ENCODE measurements around the gene KCNMA1. TPM values are rescaled to one million over a fixed set of nuclear protein-coding genes. Genes with fewer than 3 reads are reported as not detected.
"Not testable (repeated sequence)": the region's sequence is repeated elsewhere in the genome, so short reads cannot be mapped to it uniquely, and the experiment has no call there.

KCNMA1 gene
- total and polyA plus RNA-seq, 8 donors, result 2.8 to 21.1 (median 4.3) TPM

- no peaks in the 10 kb centered on the region for H3K27me3 ChIP-seq
- H3K36me3 ChIP-seq, result no peaks in the 10 kb centered on the region
- no peak overlapping the region for H3K4me3 ChIP-seq
- no peak for TF ChIP-seq CTCF (IDR thresholded peaks at IDR 0.05)
- no peak overlapping the region for H3K27ac ChIP-seq
- intact Hi-C loops (cut with DNase I), result no loop called here
- DNase-seq (no peak), ATAC-seq (peak; percentile 34)
- H3K9me3 ChIP-seq, result no peaks in the 10 kb centered on the region
- no peaks in the 10 kb centered on the region for H3K4me1 ChIP-seq
Observed at GRCh38 chr10:77576007-77576367, 61.6 kb downstream of the KCNMA1 start.

- Histone ChIP-seq H3K4me1 (no peaks in the 10 kb centered on the region), H3K4me3 (no peak overlapping the region), H3K9me3 (no peaks in the 10 kb centered on the region), H3K27ac (no peak overlapping the region), H3K27me3 (no peaks in the 10 kb centered on the region), H3K36me3 (no peaks in the 10 kb centered on the region)
- DNase-seq (no peak), ATAC-seq (no peak)
- intact Hi-C loops (cut with DNase I), result no loop called here
- no peak for TF ChIP-seq CTCF (IDR thresholded peaks at IDR 0.05)
Observed at GRCh38 chr10:77575271-77576006, 62.2 kb downstream of the KCNMA1 start.

- Histone ChIP-seq H3K27ac (no peak overlapping the region), H3K4me3 (no peak overlapping the region), H3K27me3 (no peaks in the 10 kb centered on the region), H3K4me1 (no peaks in the 10 kb centered on the region), H3K36me3 (no peaks in the 10 kb centered on the region), H3K9me3 (no peaks in the 10 kb centered on the region)
- DNase-seq (no peak), ATAC-seq (no peak)
- intact Hi-C loops (cut with DNase I), result no loop called here
- no peak for TF ChIP-seq CTCF (IDR thresholded peaks at IDR 0.05)
Observed at GRCh38 chr10:77574438-77574837, 63.2 kb downstream of the KCNMA1 start.

GRCh38 chr10:77572520-77572919 is 65.1 kb downstream of the KCNMA1 start:
- H3K4me1 ChIP-seq; H3K4me3 ChIP-seq; H3K9me3 ChIP-seq; ATAC-seq; H3K36me3 ChIP-seq; DNase-seq; intact Hi-C loops (cut with DNase I); H3K27ac ChIP-seq; H3K27me3 ChIP-seq: not testable (repeated sequence)

GRCh38 chr10:77571490-77571889 is 66.1 kb downstream of the KCNMA1 start:
- intact Hi-C loops (cut with DNase I), result no loop called here
- no peaks in the 10 kb centered on the region for H3K4me1 ChIP-seq
- ATAC-seq, result no peak

More at GRCh38 chr10:77571490-77571889, 66.1 kb downstream of the KCNMA1 start:
- Histone ChIP-seq H3K4me3 (no peak overlapping the region), H3K9me3 (no peaks in the 10 kb centered on the region), H3K27me3 (peaks cover 0 to 8% of the 10 kb centered on the region in 2 donors), H3K27ac (no peak overlapping the region), H3K36me3 (no peaks in the 10 kb centered on the region)
- TF ChIP-seq CTCF (IDR thresholded peaks at IDR 0.05), result no peak
- DNase-seq, result no peak

All from left lung (tissue), 10 donors.